ENCODE results near the gene GNG4.

The GNG4 gene

GRCh38 chr1:235566084-235566483 is 83.5 kb downstream of the GNG4 start:
- H2AFZ ChIP-seq (ENCODE audit: low read length): peak overlapping the region; percentile 23; the same call in 1 of the 2 replicates
- no peak for TF ChIP-seq CTCF (conservative IDR thresholded peaks at IDR 0.05; ENCODE audit: low read length)
- TF ChIP-seq EZH2phosphoT487 (IDR thresholded peaks at IDR 0.05; ENCODE audit: borderline replicate concordance): no peak
- H4K20me1 ChIP-seq (ENCODE audit: insufficient read depth, low read length, poor library complexity, severe bottlenecking): no peaks in the 10 kb centered on the region
- no peak overlapping the region for H3K4me3 ChIP-seq (ENCODE audit: low read length, poor library complexity, severe bottlenecking)
- H3F3A ChIP-seq (ENCODE audit: low read depth): no peaks in the 10 kb centered on the region
- H3K9me3 ChIP-seq (ENCODE audit: insufficient read depth, low read depth, low read length): no peaks in the 10 kb centered on the region
- H3K9me2 ChIP-seq (replicated peaks; ENCODE audit: low read depth, low read length): no peaks in the 10 kb centered on the region
- H3K36me3 ChIP-seq (ENCODE audit: insufficient read depth, low read length): no peaks in the 10 kb centered on the region
- H3K4me1 ChIP-seq (ENCODE audit: insufficient read depth, low read length, poor library complexity, severe bottlenecking): peaks cover 24% of the 10 kb centered on the region
- no peaks in the 10 kb centered on the region for H3K27me3 ChIP-seq (ENCODE audit: insufficient read depth, low read length, poor library complexity, severe bottlenecking)
- no peak overlapping the region for H3K4me2 ChIP-seq (ENCODE audit: low read depth, low read length, poor library complexity, severe bottlenecking)
- no peaks in the 10 kb centered on the region for H3K79me2 ChIP-seq (ENCODE audit: insufficient read depth, low read length)
- H3K9ac ChIP-seq (ENCODE audit: low read depth, low read length, poor library complexity, severe bottlenecking): no peak overlapping the region

- H3K9me3 ChIP-seq (ENCODE audit: insufficient read depth, low read depth, low read length): no peaks in the 10 kb centered on the region
- no peak overlapping the region for H2AFZ ChIP-seq (ENCODE audit: low read length)
- no peak overlapping the region for H3K4me3 ChIP-seq (ENCODE audit: low read length, poor library complexity, severe bottlenecking)
- H3K9me2 ChIP-seq (replicated peaks; ENCODE audit: low read depth, low read length): no peaks in the 10 kb centered on the region
- no peaks in the 10 kb centered on the region for H3F3A ChIP-seq (ENCODE audit: low read depth)
- H4K20me1 ChIP-seq (ENCODE audit: insufficient read depth, low read length, poor library complexity, severe bottlenecking): no peaks in the 10 kb centered on the region
- H3K79me2 ChIP-seq (ENCODE audit: insufficient read depth, low read length): no peaks in the 10 kb centered on the region
- peaks cover 15% of the 10 kb centered on the region for H3K4me1 ChIP-seq (ENCODE audit: insufficient read depth, low read length, poor library complexity, severe bottlenecking)
- TF ChIP-seq EZH2phosphoT487 (IDR thresholded peaks at IDR 0.05; ENCODE audit: borderline replicate concordance) (no peak), CTCF (conservative IDR thresholded peaks at IDR 0.05; ENCODE audit: low read length) (no peak)
- no peaks in the 10 kb centered on the region for H3K36me3 ChIP-seq (ENCODE audit: insufficient read depth, low read length)
- no peak overlapping the region for H3K4me2 ChIP-seq (ENCODE audit: low read depth, low read length, poor library complexity, severe bottlenecking)
- H3K27me3 ChIP-seq (ENCODE audit: insufficient read depth, low read length, poor library complexity, severe bottlenecking): no peaks in the 10 kb centered on the region
- H3K9ac ChIP-seq (ENCODE audit: low read depth, low read length, poor library complexity, severe bottlenecking): no peak overlapping the region
Observed at GRCh38 chr1:235563513-235564061, 86.0 kb downstream of the GNG4 start.

- TF ChIP-seq CTCF (conservative IDR thresholded peaks at IDR 0.05; ENCODE audit: low read length) (no peak), EZH2phosphoT487 (IDR thresholded peaks at IDR 0.05; ENCODE audit: borderline replicate concordance) (no peak)
- Histone ChIP-seq H4K20me1 (ENCODE audit: insufficient read depth, low read length, poor library complexity, severe bottlenecking) (no peaks in the 10 kb centered on the region), H3K9ac (ENCODE audit: low read depth, low read length, poor library complexity, severe bottlenecking) (no peak overlapping the region), H3K36me3 (ENCODE audit: insufficient read depth, low read length) (no peaks in the 10 kb centered on the region), H3K79me2 (ENCODE audit: insufficient read depth, low read length) (no peaks in the 10 kb centered on the region), H3K27me3 (ENCODE audit: insufficient read depth, low read length, poor library complexity, severe bottlenecking) (no peaks in the 10 kb centered on the region), H3K9me3 (ENCODE audit: insufficient read depth, low read depth, low read length) (no peaks in the 10 kb centered on the region), H3K4me3 (ENCODE audit: low read length, poor library complexity, severe bottlenecking) (no peak overlapping the region), H3K4me1 (ENCODE audit: insufficient read depth, low read length, poor library complexity, severe bottlenecking) (peaks cover 5% of the 10 kb centered on the region), H3F3A (ENCODE audit: low read depth) (no peaks in the 10 kb centered on the region), H2AFZ (ENCODE audit: low read length) (no peak overlapping the region), H3K9me2 (replicated peaks; ENCODE audit: low read depth, low read length) (no peaks in the 10 kb centered on the region), H3K4me2 (ENCODE audit: low read depth, low read length, poor library complexity, severe bottlenecking) (no peak overlapping the region)
Observed at GRCh38 chr1:235562589-235562988, 87.0 kb downstream of the GNG4 start.

All from Loucy (cell line).